T1000 (cell line): ENCODE measurements around the gene CCDC6.
A peak's percentile ranks its signal among the peaks of the same experiment; 100 is the strongest.
"Not testable (repeated sequence)": the region's sequence is repeated elsewhere in the genome, so short reads cannot be mapped to it uniquely, and the experiment has no call there.

Experiments
- DNase-seq: peaks from one replicate; lab custom pipeline; 2025; ENCODE audit warnings: mixed read lengths; lab: John Stamatoyannopoulos, UW

Gene CCDC6

GRCh38 chr10:59880971-59881510, 25.3 kb downstream of the CCDC6 start:
- no peak for DNase-seq

- DNase-seq, result no peak
These were observed 26.2 kb downstream of the CCDC6 start for GRCh38 chr10:59880019-59880717.

- DNase-seq, result no peak
These were observed 26.9 kb downstream of the CCDC6 start for GRCh38 chr10:59879363-59879913.

- no peak for DNase-seq
These were observed 27.4 kb downstream of the CCDC6 start for GRCh38 chr10:59878915-59879314.

- DNase-seq, result no peak
These were observed 28.1 kb downstream of the CCDC6 start for GRCh38 chr10:59878289-59878688.

- peak; percentile 26 for DNase-seq
These were observed 29.1 kb downstream of the CCDC6 start for GRCh38 chr10:59877191-59877671.

GRCh38 chr10:59876695-59877094, 29.7 kb downstream of the CCDC6 start:
- DNase-seq, result no peak

- DNase-seq, result not testable (repeated sequence)
These were observed 30.1 kb downstream of the CCDC6 start for GRCh38 chr10:59876208-59876607.

- DNase-seq, result no peak
These were observed 32.5 kb downstream of the CCDC6 start for GRCh38 chr10:59873896-59874295.

GRCh38 chr10:59872892-59873463, 33.4 kb downstream of the CCDC6 start:
- DNase-seq, result no peak

- DNase-seq, result no peak
These were observed 36.2 kb downstream of the CCDC6 start for GRCh38 chr10:59870152-59870551.

GRCh38 chr10:59869594-59869940, 36.8 kb downstream of the CCDC6 start:
- DNase-seq, result no peak

GRCh38 chr10:59868696-59869593, 37.4 kb downstream of the CCDC6 start:
- no peak for DNase-seq

GRCh38 chr10:59867590-59867989, 38.8 kb downstream of the CCDC6 start:
- DNase-seq, result no peak

- no peak for DNase-seq
These were observed 41.3 kb downstream of the CCDC6 start for GRCh38 chr10:59865101-59865500.

- no peak for DNase-seq
These were observed 42.0 kb downstream of the CCDC6 start for GRCh38 chr10:59864141-59864962.

GRCh38 chr10:59859570-59859969, 46.8 kb downstream of the CCDC6 start:
- DNase-seq, result no peak

GRCh38 chr10:59857921-59858320, 48.4 kb downstream of the CCDC6 start:
- no peak for DNase-seq

- DNase-seq, result no peak
These were observed 49.3 kb downstream of the CCDC6 start for GRCh38 chr10:59857049-59857448.

GRCh38 chr10:59856104-59856503, 50.3 kb downstream of the CCDC6 start:
- no peak for DNase-seq

- DNase-seq, result no peak
These were observed 51.8 kb downstream of the CCDC6 start for GRCh38 chr10:59854571-59854970.
